HG03039 (cell line): ENCODE measurements around the gene CHCHD3.

Experiments
- ATAC-seq: cut with Tn5 transposase; IDR thresholded peaks from one replicate; pipeline ENCODE4 v1.9.1; 2021; ENCODE audit warnings: mild to moderate bottlenecking, moderate library complexity; ENCODE audit not compliant: unreplicated experiment

Gene CHCHD3

GRCh38 chr7:132871419-132871818 lies 210.5 kb downstream of the CHCHD3 start:
- ATAC-seq: no peak

DNA sequence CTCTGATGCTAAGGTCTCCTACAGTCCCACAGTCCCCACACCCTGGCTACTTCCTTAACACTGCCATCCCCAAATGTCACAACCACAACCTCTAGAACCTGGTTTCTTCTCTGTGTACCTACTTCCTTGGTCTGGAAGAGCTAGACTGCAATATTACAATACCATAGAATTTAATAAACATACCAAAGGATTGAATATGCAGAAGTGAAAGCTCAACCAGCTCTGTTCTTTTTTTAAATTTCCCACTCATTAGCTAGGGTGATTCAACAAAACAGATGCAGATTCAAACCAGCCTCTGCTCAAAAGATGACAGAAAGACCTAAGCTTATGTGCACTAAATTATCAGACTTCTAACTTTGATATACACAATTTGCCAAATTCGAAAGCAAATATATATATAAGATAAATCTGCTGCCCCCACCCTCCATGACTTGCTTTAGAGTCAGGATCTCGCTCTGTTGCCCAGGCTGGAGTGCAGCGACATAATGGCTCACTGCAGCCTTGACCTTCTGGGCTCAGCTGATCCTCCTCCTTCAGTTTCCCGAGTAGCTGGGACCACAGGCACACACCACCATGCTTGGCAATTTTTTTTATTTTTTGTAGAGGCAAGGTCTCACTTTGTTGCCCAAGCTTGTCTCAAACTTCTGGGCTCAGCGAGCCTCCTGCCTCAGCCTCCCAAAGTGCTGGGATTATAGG lies 212.6 kb downstream of the CHCHD3 start:
- no peak for ATAC-seq

DNA sequence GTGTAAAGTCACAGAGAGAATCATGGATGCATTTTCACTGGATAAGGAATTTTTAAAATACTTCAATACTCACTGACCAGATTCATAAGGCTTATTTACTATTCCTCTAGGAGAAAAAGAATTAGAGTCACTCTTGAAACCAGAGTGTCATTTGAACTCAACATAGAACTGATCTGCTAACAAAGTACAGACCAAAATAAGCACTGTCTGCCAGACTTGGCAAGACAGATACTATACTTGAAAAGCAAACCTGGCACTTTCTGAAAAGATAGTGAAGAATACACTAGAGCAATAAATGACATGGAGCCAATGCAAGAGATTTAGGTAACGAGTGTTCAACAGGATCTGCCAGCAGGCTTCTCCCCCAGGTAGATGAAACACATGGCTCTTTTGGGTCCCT lies 215.3 kb downstream of the CHCHD3 start:
- ATAC-seq: no peak

- no peak for ATAC-seq
Measured at GRCh38 chr7:132866144-132866531, 215.8 kb downstream of the CHCHD3 start.

- ATAC-seq: no peak
Measured at GRCh38 chr7:132865366-132866143, 216.3 kb downstream of the CHCHD3 start.

DNA sequence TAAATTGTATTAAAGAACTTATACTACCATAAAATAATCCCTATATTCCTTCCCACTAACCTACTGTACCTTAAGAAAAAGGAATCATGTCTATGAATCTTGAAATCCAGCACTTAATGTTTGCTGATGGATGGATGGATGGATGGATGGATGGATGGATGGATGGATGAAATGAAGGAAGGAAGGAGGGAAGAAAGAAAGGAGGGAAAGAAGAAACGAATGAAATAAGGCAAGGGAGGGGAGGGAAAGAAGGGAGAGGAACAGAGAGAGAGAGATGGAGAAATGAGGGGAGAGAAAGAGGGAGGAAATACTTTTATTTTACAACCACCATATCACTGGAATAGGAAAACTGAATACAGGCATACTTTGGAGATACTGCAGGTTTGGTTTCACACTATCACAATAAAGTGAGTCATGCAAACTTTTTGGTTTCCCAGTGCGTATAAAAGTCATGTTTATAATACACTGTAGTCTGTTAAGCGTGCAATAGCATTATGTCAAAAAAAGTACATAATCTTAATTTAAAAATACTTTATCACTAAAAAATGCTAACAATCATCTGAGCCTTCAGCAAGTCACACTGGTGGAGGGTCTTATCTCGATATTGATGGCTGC lies 219.8 kb downstream of the CHCHD3 start:
- no peak for ATAC-seq

- no peak for ATAC-seq
Measured at GRCh38 chr7:132861424-132861823, 220.5 kb downstream of the CHCHD3 start.

GRCh38 chr7:132859199-132859598 lies 222.7 kb downstream of the CHCHD3 start:
- ATAC-seq: no peak

DNA sequence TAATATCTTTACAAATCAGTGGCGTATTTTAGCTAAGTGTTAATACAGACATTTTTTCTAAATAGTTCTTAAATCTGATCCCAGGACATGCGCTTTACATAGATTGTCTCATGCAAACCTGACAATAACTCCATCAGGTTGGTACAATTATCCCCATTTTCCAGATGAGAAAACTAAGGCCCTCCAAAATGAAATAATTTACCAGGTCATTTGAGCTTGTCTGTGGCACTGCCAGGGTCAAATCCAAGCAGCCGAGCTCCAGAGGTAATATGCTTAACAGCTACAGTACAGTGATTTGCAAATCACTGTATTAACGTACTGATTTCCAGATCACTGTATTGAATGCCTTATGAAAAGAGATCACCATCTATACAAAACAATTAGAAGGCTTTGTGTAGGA lies 223.1 kb downstream of the CHCHD3 start:
- no peak for ATAC-seq

DNA sequence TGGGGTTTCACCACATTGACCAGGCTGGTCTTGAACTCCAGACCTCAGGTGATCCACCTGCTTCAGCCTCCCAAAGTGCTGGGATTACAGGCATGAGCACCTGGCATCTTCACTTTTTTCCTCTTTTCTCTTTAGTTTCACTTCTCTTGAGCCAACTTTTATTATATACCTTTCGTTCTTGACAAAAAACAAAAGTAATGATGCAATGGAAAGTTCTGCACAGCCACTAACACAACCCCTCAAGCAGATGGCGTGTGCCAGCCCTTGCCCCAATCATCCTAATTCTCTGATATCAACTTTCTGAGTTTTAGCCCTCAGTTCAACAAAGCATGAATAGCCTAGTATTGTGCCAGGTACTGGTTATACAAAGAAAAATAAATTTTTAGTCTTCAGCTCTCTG lies 223.6 kb downstream of the CHCHD3 start:
- no peak for ATAC-seq

DNA sequence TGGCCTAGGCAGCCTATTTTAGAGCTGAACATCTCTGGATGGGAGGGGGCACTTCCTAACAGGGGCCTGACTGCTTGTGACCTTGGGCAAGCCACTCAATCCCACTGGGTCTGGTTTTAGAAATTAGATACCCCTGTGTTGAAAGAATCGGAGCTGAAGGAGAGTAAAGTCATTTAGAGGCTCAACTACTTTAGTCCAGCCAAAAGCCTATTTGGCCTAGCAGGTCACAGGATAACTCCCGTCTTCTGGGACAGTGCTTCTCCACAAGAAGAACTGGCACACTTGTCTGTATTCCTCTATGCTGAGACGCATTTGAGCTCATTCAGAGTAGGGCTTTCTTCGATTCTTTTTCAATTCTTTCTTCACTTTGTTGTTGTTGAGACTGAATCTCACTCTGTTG lies 224.2 kb downstream of the CHCHD3 start:
- ATAC-seq: no peak

DNA sequence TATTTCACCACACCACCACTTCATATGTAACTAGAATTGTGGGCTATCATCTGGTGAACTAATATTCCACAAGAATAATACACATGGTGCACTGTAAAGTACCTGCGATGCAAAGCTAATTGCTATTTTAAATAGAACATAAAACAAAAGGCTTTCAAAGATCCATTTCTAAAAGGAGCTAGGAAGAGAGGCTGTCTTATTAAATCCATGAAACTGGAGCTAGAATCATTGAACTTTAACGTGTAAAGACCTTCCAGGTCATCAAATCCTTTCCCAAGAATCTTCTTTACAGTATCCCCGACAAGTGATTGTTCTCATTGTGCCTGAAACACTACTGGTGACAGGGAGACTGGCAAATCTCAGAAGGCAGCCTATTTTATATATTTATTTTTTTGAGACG lies 224.9 kb downstream of the CHCHD3 start:
- no peak for ATAC-seq

DNA sequence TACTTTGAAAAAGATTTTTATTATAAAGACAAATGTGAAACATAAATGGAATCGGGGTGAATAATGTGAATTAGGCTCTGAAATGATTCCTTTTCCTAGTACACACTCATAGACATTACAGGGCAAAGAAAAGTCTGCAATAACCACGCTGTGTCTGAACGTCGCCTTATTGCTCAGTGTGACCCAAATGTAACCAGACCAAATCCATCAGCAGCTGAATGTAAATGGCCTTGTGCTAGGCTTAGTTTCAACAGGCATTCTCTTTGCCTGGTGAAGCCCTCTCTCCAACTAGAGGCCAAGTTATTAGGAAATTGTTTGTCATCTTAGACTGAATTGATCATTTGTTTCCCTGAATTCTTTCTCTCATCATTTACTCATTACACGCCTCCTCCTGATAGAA lies 225.5 kb downstream of the CHCHD3 start:
- no peak for ATAC-seq

GRCh38 chr7:132855901-132856300 lies 226.0 kb downstream of the CHCHD3 start:
- ATAC-seq: no peak

DNA sequence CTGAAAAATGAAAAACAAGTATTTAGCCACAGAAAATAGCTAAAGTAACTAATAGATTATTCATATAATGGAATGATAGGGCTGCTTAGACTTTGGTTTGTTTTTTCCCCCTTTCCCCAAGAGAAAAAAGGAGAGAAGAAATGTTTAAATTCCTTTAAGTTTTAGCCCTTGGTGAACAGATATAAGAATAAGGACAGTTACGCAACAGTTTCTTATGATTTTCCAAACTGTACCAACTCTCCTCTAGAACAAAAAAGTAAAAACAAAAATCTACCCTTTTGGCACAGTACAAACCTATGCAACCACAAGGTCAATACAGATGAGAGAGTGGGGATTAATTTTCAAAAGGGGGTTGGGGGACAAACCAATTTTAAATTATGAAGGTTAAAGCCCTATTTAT lies 227.7 kb downstream of the CHCHD3 start:
- ATAC-seq: no peak

DNA sequence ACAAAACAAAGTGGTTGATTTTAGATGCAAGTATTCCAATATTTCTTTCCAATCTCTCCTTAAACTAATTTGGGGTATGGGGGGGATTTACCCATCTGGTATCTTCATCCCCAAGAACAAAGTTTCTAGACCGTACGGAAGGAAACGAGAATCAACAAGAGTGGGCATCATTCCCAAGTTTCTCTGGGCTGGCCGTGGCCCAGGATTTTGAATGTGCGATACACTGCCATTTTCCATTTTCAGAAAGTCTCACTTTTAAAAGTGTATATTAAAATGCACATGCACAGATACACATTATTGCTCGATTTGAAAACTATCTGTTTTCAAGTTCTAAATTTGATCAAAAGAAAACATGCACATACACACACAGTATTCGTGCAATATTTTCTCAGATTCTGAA lies 234.5 kb downstream of the CHCHD3 start:
- ATAC-seq: no peak

DNA sequence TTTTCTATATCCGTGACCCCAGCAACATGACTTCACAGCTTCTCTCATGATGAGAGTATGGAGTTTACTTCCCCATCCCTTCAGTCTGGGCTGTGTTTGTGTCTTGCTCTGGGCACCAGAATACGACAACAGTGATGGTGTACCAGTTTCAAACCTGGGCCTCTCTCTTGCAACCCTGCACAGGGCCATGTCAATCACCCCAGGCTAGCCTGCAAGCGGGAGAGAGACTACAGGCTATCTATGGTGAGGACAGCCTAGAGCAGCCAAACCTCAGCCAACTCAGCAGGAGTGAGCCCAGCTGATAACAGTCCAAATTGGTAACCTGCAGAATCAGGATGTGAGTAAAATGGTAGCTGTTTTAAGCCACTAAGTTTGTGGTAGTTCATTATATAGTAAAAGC lies 235.8 kb downstream of the CHCHD3 start:
- ATAC-seq: no peak

DNA sequence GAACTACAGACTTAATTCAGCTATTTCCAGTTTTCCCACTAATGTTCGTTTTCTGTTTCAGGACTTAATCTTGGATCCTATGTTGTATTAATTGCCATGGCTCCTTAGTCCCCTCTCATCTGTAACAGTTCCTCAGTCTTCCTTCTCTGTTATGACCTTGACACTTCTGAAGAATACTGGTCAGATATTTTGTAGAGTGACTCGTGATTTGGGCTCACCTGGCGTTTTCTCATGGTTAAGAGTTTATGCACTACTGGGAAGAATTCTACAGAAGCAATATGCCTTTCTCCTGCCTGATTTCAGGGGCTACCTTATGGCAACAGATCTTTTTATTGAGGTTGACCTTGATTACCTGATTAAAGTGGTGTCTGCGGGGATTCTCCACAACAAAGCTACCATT lies 239.4 kb downstream of the CHCHD3 start:
- no peak for ATAC-seq

GRCh38 chr7:132840199-132840598 lies 241.7 kb downstream of the CHCHD3 start:
- ATAC-seq: no peak

DNA sequence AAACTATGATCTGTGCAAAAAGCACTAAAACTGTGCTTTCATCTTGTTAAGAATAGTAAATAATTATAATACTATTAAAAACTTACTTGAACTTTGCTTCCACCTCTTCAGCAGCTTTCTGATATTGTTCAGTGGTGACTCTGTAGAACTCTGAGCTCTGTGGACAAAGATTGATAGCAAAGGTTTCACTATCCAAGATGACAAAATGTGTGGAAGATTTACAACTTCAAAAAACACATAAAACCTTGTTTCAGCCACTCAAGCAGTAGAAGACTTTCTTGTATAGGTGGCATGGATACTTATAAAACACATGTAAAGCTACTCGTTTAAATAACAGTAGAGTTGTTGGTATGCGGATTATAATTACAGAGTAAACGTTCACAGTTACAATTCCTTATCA lies 243.6 kb downstream of the CHCHD3 start:
- no peak for ATAC-seq

GRCh38 chr7:132837529-132837928 lies 244.4 kb downstream of the CHCHD3 start:
- no peak for ATAC-seq

DNA sequence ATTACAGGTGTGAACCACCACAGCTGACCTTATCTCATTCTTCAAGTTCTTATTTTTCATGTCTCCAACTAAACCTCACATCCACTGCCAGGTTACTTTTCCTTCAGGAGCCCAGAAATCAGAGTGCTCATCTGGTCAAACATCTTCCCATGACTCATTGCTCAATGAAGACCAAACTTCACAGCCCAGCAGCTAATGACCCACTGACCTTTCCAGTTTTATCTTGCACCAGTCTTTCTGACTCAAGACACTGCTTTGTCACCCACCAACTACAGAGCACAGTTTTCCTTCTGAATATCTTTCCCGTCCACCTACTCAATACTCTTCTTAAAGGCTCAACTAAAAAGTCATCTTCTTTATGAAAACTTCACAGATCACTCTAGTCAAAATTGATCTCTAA lies 245.1 kb downstream of the CHCHD3 start:
- no peak for ATAC-seq
